Cardiac septum (tissue), 1 donor: ENCODE measurements around the gene ST7L. TPM values are rescaled to one million over a fixed set of nuclear protein-coding genes. Genes with fewer than 3 reads are reported as not detected.
"Not testable (repeated sequence)": the region's sequence is repeated elsewhere in the genome, so short reads cannot be mapped to it uniquely, and the experiment has no call there.

Experiments used
- DNase-seq: peaks from one replicate; pipeline ENCODE4 v3.0.0-alpha.2; 2020; ENCODE audit warnings: low spot score
- intact Hi-C: fragments of 100-400 bp; cut with DNase I; formaldehyde crosslinking; loops from one replicate; pipeline ENCODE4 v1.14.0; 2022
- total RNA-seq: library from RNA; stranded (reverse); fragmentation: NEBNext Ultra II Directional; extraction: Animal tissue kit (Norgen Biotek cat#: 25700); gene quantifications from one replicate; pipeline ENCODE4 v1.2.1, GENCODE V29; 2021
- donor health status: DM: no; HTN: no; CAD: no.

The ST7L gene
- total RNA-seq, 1 donor from 2014 or later: 14.0 TPM

DNA sequence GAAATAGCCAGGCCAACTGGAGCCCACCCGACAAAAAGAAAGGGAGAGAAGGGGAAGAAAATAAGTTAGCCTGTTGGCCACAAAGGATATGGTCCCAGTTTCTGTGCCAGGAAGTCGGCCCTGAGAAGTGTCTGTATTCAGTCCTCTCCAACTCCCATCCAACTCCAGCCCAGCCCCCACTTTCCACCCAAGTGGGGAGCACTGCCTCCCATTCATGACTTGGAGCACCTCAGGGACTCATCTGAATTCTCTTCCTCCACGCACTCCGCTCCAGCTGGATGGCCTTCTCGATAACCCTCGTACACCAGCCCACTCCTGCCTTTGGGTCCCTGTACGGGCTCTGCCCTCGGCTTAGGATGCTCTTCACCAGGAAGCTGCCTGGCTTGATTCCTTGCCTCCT is 112.2 kb downstream of the ST7L start:
- DNase-seq: no peak
- intact Hi-C loops: no loop called here

- intact Hi-C loops: no loop called here
- no peak for DNase-seq
Measured at GRCh38 chr1:112506306-112506705, 112.6 kb downstream of the ST7L start.

DNA sequence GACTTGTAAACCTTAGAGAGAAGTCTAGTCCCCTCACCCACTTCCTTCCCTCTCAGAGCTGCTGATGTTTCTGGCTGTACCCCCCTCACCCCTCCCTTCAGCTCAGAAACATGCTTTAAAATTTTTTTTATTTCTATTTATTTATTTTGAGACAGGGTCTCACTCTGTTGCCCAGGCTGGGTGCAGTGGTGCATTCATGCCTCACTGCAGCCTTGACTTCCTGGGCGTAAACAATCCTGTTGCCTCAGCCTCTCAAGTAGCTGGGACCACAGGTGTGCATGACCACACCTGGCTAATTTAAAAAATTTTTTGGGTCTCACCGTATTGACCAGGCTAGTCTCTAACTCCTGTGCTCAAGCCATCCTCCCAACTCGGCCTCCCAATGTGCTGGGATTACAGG is 113.1 kb downstream of the ST7L start:
- intact Hi-C loops: loop anchor here (2.0 kb wide), 1 partner anchor 201 kb away; the partner anchor contains the start of gene RHOC

GRCh38 chr1:112505400-112505785 is 113.5 kb downstream of the ST7L start:
- DNase-seq: no peak
- intact Hi-C loops: loop anchor here (2.0 kb wide), 1 partner anchor 201 kb away; the partner anchor contains the start of gene RHOC

More for the DNA sequence above, 113.1 kb downstream of the ST7L start:
- no peak for DNase-seq

- no peak for DNase-seq
- intact Hi-C loops: loop anchor here (2.0 to 5.0 kb wide), 2 partner anchors 112 to 202 kb away; partner anchors contain the start of genes CAPZA1, RHOC and ST7L
Measured at GRCh38 chr1:112504661-112505399, 114.1 kb downstream of the ST7L start.

DNA sequence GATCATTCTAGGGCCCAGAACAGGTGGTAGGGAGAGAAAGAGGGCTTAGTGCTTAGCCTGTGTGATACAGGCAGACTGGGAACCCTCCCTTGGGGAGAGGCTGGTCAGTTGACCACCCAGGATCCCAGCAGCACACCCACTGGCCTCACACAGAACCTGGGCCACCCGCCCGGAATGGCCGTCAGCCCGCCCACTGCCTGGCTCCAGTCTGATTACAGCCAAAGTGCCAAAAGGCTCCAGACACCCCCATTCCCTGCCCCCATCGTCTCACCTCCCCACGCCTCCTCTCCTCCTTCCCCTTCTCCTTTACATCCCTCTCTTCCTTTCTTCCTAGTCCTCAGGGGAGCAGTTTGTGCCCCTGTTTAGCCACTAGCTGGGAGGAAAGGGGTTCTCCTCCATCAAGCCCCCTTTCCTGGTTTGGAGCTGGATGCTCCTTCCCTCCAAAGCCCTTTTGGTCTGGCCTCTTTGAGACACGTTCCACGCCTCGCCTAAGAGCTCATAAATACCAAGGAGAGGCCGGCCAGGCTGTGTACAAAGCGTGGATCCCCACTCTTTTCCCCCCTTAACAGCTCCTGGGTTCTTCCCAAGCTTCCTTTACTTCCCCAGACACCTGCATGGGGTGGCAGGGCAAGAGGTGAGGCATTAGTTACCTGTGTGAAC is 114.8 kb downstream of the ST7L start:
- DNase-seq: no peak
- intact Hi-C loops: loop anchor here (2.0 to 5.0 kb wide), 2 partner anchors 113 to 203 kb away; partner anchors contain the start of genes CAPZA1, RHOC and ST7L

- no peak for DNase-seq
- intact Hi-C loops: loop anchor here (2.0 to 5.0 kb wide), 3 partner anchors 22 to 172 kb away; partner anchors contain the start of genes CAPZA1, MOV10 and ST7L
Measured at GRCh38 chr1:112502826-112503225, 116.1 kb downstream of the ST7L start.

GRCh38 chr1:112501810-112502641 is 116.9 kb downstream of the ST7L start:
- peak; percentile 84 for DNase-seq
- intact Hi-C loops: loop anchor here (2.0 to 5.0 kb wide), 3 partner anchors 23 to 173 kb away; partner anchors contain the start of genes CAPZA1, MOV10 and ST7L

DNA sequence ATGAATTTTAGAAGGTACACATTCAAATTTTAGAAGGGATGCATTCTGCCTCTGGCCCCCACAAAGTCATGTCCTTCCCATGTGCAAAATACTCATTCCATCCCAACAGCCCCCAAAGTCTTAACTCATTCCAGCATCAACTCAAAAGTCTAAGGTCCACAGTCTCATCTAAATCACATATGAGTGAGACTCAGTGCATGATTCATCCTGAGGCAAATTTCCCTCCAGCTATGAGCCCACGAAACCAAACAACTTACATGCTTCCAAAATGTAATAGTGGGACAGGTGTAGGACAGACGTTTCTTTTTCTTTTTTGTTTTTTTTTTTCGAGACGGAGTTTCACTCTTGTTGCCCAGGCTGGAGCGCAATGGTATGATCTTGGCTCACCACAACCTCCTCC is 122.7 kb downstream of the ST7L start:
- DNase-seq: no peak

GRCh38 chr1:112493351-112493750 is 125.6 kb downstream of the ST7L start:
- no peak for DNase-seq
- intact Hi-C loops: no loop called here

More for the DNA sequence above, 122.7 kb downstream of the ST7L start:
- intact Hi-C loops: no loop called here

GRCh38 chr1:112492076-112492475 is 126.9 kb downstream of the ST7L start:
- DNase-seq: no peak
- intact Hi-C loops: no loop called here

DNA sequence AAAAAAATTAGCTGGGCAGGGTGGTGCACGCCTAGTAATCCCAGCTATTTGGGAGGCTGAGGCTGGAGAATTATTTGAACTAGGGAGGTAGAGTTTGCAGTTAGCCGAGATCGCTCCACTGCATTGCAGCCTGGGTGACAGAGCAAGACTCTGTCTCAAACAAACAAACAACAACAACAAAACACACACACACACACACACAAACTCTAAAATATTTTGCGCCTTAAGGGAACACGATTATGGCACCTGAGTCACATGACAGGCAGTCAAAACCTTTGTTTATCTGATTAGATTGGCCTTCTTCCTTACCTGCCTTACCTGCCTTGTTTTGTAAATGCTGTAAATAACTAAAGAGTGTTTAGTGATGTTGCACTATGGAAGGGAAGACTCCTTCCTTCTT is 130.8 kb downstream of the ST7L start:
- intact Hi-C loops: no loop called here
- no peak for DNase-seq

DNA sequence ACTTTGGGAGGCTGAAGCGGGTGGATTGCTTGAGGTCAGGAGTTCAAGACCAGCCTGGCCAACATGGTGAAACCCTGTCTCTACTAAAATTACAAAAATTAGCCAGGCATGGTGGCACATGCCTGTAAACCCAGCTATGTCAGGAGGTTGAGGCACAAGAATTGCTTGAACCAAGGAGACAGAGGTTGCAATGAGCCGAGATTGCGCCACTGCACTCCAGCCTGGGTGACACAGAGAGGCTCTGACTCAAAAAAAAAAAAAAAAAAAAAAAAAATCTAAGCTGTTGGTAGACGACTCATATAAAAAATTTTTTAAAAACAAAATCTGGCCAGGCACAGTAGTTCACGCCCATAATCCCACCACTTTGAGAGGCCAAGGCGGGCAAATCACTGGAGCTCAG is 131.3 kb downstream of the ST7L start:
- intact Hi-C loops, DNase-seq: not testable (repeated sequence)

DNA sequence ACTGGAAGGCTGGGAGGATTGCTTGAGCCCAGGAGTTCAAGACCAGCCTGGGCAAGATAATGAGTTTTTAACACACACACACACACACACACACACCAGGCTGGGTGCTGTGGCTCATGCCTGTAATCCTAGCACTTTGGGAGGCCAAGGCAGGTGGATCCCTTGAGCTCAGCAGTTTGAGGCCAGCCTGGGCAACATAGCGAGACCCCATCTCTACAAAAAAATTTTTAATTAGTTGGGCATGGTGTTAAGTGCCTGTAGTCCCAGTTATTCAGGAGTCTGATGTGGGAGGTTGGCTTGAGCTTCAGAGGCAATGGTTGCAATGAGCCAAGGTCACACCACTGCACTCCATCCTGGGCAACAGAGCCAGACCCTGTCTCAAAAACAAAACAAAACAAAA is 132.9 kb downstream of the ST7L start:
- DNase-seq, intact Hi-C loops: not testable (repeated sequence)

DNA sequence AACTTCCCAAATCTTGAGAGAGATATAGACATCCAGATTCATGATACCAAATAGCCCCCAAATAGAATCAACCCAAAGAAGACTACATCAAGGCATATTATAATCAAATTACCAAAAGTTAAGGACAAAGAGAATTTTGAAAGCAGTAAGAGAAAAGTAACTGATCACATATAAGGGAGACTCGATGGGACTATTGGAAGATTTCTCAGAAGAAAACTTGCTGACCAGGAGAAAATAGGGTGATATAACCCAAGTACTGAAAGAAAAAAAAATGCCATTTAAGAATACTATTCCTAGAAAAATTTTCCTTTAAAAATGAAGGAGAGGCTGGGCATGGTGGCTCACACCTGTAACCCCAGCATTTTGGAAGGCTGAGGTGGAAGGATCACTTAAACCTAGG is 140.6 kb downstream of the ST7L start:
- DNase-seq: no peak
- intact Hi-C loops: no loop called here

DNA sequence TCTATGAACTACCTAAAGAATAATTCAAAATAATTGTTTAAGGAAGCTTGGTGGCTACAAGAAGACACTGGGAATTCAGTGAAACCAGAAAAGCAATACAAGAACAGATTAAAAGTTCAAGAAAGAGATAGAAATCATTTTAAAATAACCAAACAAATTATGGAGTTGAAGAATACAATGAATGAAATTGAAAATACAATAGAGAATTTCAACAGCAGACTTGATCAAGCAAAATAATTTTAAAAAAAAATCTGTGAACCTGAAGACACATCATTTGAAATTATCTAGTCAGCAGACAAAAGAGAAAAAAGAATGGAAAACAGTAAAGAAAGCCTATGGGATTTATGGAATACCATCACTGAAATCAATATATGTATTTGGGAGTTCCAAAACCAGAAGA is 141.4 kb downstream of the ST7L start:
- no peak for DNase-seq
- intact Hi-C loops: no loop called here
